NCI-H446 (cell line): Measurements from ENCODE around the gene RNF220.

Experiments used
- DNase-seq, 2 experiments: peaks; one replicate each; lab custom pipeline; 2025; lab: John Stamatoyannopoulos, UW

RNF220 gene

GRCh38 chr1:44587796-44588460 is 182.9 kb downstream of the RNF220 start:
- DNase-seq, result peak in 1 of 2 experiments; percentile 14

DNA sequence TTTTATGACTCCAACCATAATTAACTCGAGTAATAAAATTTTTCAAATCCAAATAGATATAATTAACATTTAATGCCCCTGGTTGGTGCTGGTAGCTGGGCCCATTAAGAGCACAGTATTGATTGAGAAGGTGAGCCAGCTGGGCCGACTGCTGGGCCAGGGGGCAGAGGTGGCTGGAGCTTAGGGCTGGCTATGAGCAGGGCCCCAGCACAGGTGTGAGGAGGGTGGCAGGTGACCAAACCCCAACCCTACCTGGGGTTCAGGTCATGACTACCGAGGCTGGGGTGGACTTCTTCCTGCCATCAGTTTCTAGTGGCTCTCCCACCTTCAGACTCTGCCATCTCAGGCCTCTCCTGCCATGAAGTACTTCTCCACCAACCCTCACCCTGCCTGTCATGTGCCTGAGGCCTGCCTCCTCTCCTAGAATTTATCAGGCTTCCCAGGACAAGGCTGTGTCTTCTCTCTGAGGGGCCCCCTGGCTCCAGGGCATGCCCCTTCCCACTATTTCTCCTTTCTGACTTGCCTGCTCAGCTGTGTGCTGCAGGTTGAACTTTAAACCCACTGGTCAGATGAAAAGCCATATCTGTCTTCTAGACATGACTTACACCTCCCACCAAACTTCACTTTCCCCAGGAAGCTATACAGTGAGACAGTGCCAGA is 183.6 kb downstream of the RNF220 start:
- no peak for DNase-seq

- no peak for DNase-seq
These were observed 185.4 kb downstream of the RNF220 start for GRCh38 chr1:44590475-44590874.

DNA sequence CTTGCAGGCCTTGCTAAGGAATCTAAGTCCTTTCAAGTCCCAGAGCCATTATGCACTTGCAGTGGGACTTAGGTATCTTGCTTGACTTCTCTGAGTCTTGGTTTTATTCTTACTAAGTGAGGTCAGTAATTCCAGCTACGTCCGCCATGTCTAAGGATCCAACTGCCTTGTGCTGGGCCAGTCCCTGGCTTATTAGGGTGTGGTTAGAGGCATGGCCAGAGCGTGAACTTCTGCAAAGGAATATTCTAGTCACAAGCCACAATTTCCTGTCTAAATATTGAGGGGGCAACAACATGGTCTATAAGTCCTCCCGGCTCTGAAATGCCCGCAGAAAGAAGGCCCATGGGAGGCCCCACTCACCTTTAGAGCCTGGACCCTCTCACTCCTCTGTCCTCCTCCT is 186.3 kb downstream of the RNF220 start:
- no peak for DNase-seq

DNA sequence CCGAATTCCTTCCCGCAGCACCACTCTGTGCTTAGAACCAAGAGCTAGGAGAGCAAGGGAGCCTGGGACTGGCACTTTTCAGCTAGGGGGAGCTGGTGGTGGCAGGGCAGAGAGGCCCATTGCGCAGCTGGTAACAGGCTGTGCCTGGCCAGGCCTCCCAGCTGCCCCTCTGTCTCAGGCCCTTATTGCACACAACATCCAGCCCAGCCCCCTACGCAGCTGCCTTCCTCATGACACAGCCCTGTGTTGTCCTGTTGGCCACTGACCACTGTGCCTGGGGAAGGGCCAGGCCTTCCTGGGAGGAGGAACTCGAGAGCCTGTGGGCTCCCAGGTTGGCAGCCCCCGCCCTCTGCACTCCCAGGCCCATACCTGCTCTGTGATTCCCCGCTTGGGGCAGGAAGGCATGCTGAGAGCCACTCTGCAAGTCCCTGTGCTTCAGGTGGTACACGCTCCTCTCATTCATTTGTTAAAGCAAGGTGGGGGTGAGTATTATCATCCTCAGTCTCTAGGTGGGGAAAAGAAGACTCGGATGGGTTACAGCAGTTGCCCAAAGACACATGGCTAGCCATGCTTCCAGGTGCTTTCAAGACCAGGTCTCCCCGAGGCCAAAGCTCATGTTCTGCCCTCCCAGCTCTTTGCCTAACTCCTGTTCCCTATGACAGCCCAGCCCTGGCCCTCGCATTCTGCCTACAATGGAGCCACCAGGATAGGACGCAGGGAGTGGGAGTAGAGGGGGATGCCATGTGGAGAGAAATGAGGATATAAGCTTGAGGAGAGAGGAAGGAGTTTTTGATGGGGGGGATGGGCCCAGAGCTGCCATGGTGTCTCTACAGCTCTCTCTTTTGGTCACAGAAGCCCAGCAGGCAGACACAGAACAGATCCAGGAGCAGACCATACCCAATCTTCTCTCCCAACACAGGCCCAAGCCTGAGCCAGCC is 187.4 kb downstream of the RNF220 start:
- no peak for DNase-seq

- DNase-seq, result no peak
These were observed 189.3 kb downstream of the RNF220 start for GRCh38 chr1:44594353-44594752.

GRCh38 chr1:44594871-44595735 is 190.0 kb downstream of the RNF220 start:
- peak; percentile 38 to 73 for DNase-seq

- no peak for DNase-seq
These were observed 191.5 kb downstream of the RNF220 start for GRCh38 chr1:44596511-44596910.

DNA sequence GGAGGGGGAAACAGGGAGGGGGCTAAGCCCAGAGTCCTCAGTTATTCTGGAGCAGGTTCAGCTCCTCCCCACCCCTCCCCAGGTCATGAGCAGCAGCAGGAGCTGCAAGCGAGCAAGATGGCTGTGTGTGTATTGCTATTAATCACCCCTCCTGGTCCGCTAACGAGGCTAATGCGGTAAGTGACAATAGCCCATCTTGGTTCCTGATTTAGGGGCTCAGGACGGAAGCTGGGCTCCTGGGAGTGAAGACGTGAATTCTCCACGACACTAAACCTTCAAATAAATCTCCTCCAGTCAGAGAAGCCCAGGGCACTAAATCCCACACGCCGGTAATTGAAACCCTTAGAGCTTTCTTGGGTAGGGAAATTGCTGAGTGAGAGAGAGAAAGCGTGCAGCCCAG is 193.1 kb downstream of the RNF220 start:
- no peak for DNase-seq

DNA sequence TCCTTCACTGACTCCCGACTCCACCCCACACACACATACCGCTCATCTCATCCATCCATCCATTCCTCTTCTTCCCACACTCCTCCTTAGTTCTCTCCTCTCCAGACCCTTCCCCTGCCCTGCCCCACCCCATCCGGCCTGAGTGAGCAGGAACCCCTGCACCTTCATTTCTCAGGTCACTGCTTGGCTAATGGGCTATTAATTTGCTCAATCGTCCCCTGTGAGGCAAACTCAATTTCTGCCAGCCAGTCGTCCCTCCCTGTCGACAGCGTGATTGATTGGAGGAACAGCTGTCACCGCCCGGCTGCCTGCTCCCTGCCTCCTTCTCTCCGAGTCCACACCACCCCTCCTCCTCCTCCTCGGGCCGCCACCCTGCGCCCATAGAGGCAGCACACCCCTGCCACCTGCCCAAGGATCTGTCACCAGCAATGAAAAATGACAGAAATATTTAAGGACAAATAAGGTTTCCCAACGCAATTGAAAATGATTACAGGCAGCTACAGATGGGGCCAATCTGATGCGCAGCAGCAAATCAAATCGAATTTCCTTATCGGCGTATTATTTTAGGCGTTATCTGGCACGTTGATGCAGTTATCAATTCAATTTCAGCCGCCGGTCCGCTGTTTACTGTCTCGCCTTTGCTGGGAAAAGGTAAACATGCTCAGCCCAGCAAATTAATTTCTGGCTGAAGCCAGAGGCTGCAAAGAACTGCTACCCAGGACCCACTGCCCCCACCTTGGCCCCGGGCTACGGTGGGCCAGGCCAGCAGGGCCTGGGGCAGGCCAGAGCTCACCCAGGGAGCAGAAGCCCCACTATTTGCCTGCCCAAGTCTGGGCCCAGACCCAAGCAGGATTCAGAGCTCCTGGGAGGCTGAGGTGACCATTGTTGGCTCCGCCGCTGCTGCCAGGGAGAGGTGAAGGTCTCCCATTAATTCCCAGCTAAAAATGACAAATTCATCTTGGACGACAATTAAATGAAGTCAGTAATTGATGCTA is 197.9 kb downstream of the RNF220 start:
- DNase-seq, result peak in 1 of 2 experiments; percentile 8

GRCh38 chr1:44603718-44604117 is 198.7 kb downstream of the RNF220 start:
- DNase-seq, result no peak

- DNase-seq, result no peak
These were observed 199.3 kb downstream of the RNF220 start for GRCh38 chr1:44604157-44604955.

DNA sequence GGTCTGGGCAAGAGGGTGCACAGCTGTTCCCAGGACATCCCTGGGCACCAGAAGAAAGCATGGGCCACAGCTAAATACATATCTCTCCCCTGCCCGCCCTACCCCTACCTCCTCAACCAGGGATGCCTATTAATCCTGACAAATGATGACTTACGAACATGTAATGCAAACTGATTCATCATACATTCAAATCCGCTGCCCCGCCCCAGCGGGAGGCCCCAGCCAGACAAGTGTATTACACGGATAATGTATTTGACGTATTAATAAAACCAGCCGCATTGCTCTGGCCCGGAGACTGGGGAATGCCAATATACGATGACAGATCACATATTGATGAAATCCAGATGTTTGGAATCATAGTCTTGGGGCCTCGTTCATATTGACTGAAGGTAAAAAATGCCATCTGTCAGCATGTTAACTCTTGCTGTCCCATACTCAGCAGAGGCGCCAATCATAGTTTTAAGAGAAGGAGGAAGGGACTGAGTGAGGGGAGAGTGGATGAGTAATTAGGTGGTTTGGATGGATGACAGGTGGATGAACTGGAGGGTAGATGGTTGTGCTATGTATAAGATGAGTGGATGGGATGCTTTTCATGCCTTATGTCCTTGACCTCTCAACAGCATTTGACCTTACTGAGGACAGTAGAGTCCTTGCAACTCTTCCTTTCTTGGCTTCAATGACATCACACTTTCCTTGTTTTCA is 201.0 kb downstream of the RNF220 start:
- DNase-seq, result no peak

GRCh38 chr1:44606701-44607281 is 201.7 kb downstream of the RNF220 start:
- DNase-seq, result no peak

DNA sequence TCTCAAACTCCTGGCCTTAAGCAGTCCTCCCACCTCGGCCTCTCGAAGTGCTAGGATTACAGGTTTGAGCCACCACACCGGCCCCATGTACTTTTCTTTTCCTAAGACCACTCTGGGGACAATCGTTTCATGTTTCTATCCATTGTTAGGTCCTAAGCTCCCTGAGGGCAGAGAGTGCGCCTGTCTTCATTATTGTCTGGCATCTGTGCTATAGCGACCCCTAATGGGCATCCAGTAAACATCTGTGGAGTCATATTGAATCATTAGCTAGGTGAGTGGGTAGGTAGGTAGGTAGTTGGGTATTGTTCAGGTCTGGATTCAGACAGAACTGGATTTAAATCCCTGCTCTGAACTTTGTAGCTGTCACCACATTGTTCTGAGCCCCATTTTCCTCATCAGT is 203.1 kb downstream of the RNF220 start:
- no peak for DNase-seq

- DNase-seq, result peak in 1 of 2 experiments; percentile 38
These were observed 204.3 kb downstream of the RNF220 start for GRCh38 chr1:44609412-44609767.

GRCh38 chr1:44609768-44610526 is 204.9 kb downstream of the RNF220 start:
- no peak for DNase-seq
